Osteoblast (primary cell): Measurements from ENCODE around the gene SMC1B. TPM values are rescaled to one million over a fixed set of nuclear protein-coding genes. Genes with fewer than 3 reads are reported as not detected.
A peak's percentile ranks its signal among the peaks of the same experiment; 100 is the strongest.

Experiments used
- DNase-seq: peaks from one replicate; pipeline ENCODE4 v3.0.0; 2011; ENCODE audit warnings: low spot score, mixed read lengths; ENCODE audit not compliant: insufficient read length; ENCODE audit errors: missing footprints
- H2AFZ ChIP-seq: 2 replicates; pipeline ENCODE4 v1.6.0; 2011; ENCODE audit warnings: mild to moderate bottlenecking, low read length
- H3K27ac ChIP-seq: 2 replicates; pipeline ENCODE4 v1.5.1; 2011; ENCODE audit warnings: mild to moderate bottlenecking, low read depth, low read length, moderate library complexity
- H3K27me3 ChIP-seq: 2 replicates; pipeline ENCODE4 v1.6.0; 2012; ENCODE audit warnings: mild to moderate bottlenecking, control low read depth, inconsistent platforms, low read length, moderate library complexity; ENCODE audit not compliant: insufficient read depth
- H3K36me3 ChIP-seq: 2 replicates; pipeline ENCODE4 v1.5.1; 2011; ENCODE audit warnings: mild to moderate bottlenecking, low read length, control low read depth, moderate library complexity; ENCODE audit not compliant: insufficient read depth
- H3K4me1 ChIP-seq: 2 replicates; pipeline ENCODE4 v1.5.1; 2011; ENCODE audit warnings: mild to moderate bottlenecking, low read length, control low read depth, moderate library complexity; ENCODE audit not compliant: insufficient read depth
- H3K4me2 ChIP-seq: 2 replicates; pipeline ENCODE4 v1.6.0; 2011; ENCODE audit warnings: mild to moderate bottlenecking, low read length; ENCODE audit not compliant: insufficient read depth
- H3K4me3 ChIP-seq: fragments of 200-600 bp; sonication (generic); 3 replicates; pipeline ENCODE4 v1.5.1; 2012; ENCODE audit warnings: mild to moderate bottlenecking, low read length, inconsistent platforms; ENCODE audit not compliant: insufficient read depth
- H3K79me2 ChIP-seq: 2 replicates; pipeline ENCODE4 v1.6.0; 2012; ENCODE audit warnings: mild to moderate bottlenecking, low read length, control low read depth, inconsistent platforms; ENCODE audit not compliant: insufficient read depth
- H3K9me3 ChIP-seq: 2 replicates; pipeline ENCODE4 v1.5.1; 2011; ENCODE audit warnings: low read depth, low read length, control low read depth
- H4K20me1 ChIP-seq: 2 replicates; pipeline ENCODE4 v1.6.0; 2012; ENCODE audit warnings: mild to moderate bottlenecking, low read length, control low read depth; ENCODE audit not compliant: insufficient read depth
- CTCF ChIP-seq: IDR thresholded peaks from 2 replicates; pipeline ENCODE4 v1.5.1; 2011; ENCODE audit warnings: mild to moderate bottlenecking, low read depth, low read length, moderate library complexity; ENCODE audit errors: extremely low read depth
- total RNA-seq: library from RNA; depleted of rRNA; stranded (reverse); fragments of >200 nt; gene quantifications from 2 replicates; pipeline ENCODE4 v1.2.3, GENCODE V29; 2012

The SMC1B gene
- total RNA-seq, 1 donor = not detected

- Histone ChIP-seq H3K4me2 (no peak overlapping the region), H3K27ac (no peak overlapping the region), H3K27me3 (no peaks in the 10 kb centered on the region), H3K36me3 (no peaks in the 10 kb centered on the region), H3K9me3 (peaks cover 4% of the 10 kb centered on the region), H3K79me2 (no peaks in the 10 kb centered on the region), H4K20me1 (no peaks in the 10 kb centered on the region), H3K4me1 (no peaks in the 10 kb centered on the region), H3K4me3 (no peak overlapping the region), H2AFZ (no peak overlapping the region)
- TF ChIP-seq CTCF = no peak
- DNase-seq = peak; percentile 87
These were observed 11.7 kb upstream of the SMC1B start for GRCh38 chr22:45425101-45425500.

- no peaks in the 10 kb centered on the region for H3K4me1 ChIP-seq
- DNase-seq = no peak
- H3K79me2 ChIP-seq = no peaks in the 10 kb centered on the region
- no peak overlapping the region for H3K4me2 ChIP-seq
- no peaks in the 10 kb centered on the region for H3K27me3 ChIP-seq
- no peak overlapping the region for H2AFZ ChIP-seq
- no peaks in the 10 kb centered on the region for H4K20me1 ChIP-seq
- H3K4me3 ChIP-seq = no peak overlapping the region
- H3K9me3 ChIP-seq = peaks cover 4% of the 10 kb centered on the region
- H3K27ac ChIP-seq = no peak overlapping the region
- TF ChIP-seq CTCF = no peak
- H3K36me3 ChIP-seq = no peaks in the 10 kb centered on the region
These were observed 10.9 kb upstream of the SMC1B start for GRCh38 chr22:45424241-45424731.

GRCh38 chr22:45423524-45423923, 10.1 kb upstream of the SMC1B start:
- Histone ChIP-seq H3K27me3 (no peaks in the 10 kb centered on the region), H3K27ac (no peak overlapping the region), H3K36me3 (peaks cover under 1% of the 10 kb centered on the region), H4K20me1 (no peaks in the 10 kb centered on the region), H3K4me1 (no peaks in the 10 kb centered on the region), H3K4me3 (no peak overlapping the region), H2AFZ (no peak overlapping the region), H3K4me2 (no peak overlapping the region), H3K9me3 (peaks cover 4% of the 10 kb centered on the region), H3K79me2 (no peaks in the 10 kb centered on the region)
- no peak for DNase-seq
- TF ChIP-seq CTCF = no peak

- Histone ChIP-seq H3K4me1 (no peaks in the 10 kb centered on the region), H3K4me3 (no peak overlapping the region), H3K4me2 (no peak overlapping the region), H3K27me3 (no peaks in the 10 kb centered on the region), H2AFZ (no peak overlapping the region), H4K20me1 (no peaks in the 10 kb centered on the region), H3K9me3 (peaks cover 4% of the 10 kb centered on the region), H3K27ac (no peak overlapping the region), H3K79me2 (no peaks in the 10 kb centered on the region), H3K36me3 (peaks cover 4% of the 10 kb centered on the region)
- no peak for TF ChIP-seq CTCF
- no peak for DNase-seq
These were observed 9.0 kb upstream of the SMC1B start for GRCh38 chr22:45422237-45422983.
